HEK293T (cell line): ENCODE data around the gene NDUFV2.

Source experiments
- ARNT ChIP-seq: fragments of 450-650 bp; IDR thresholded peaks from 2 replicates; pipeline ENCODE4 v1.6.1; 2017; ENCODE audit warnings: mild to moderate bottlenecking
- BHLHE40 ChIP-seq: fragments of 450-650 bp; IDR thresholded peaks from 2 replicates; pipeline ENCODE4 v1.6.1; 2016; ENCODE audit warnings: mild to moderate bottlenecking, moderate library complexity, borderline replicate concordance
- ELF4 ChIP-seq: fragments of 450-650 bp; IDR thresholded peaks from 2 replicates; pipeline ENCODE4 v1.6.1; 2017; ENCODE audit warnings: antibody characterized with exemption
- FOXK2 ChIP-seq: fragments of 450-650 bp; IDR thresholded peaks from 2 replicates; pipeline ENCODE4 v1.6.1; 2016; ENCODE audit warnings: mild to moderate bottlenecking
- FOXM1 ChIP-seq: fragments of 450-650 bp; IDR thresholded peaks from 2 replicates; pipeline ENCODE4 v1.6.1; 2017; ENCODE audit warnings: mild to moderate bottlenecking, borderline replicate concordance
- HDGF ChIP-seq: fragments of 450-650 bp; IDR thresholded peaks from 2 replicates; pipeline ENCODE4 v1.6.1; 2017; ENCODE audit warnings: antibody characterized with exemption, borderline replicate concordance
- LEF1 ChIP-seq: fragments of 450-650 bp; IDR thresholded peaks from 2 replicates; pipeline ENCODE4 v1.6.1; 2017; ENCODE audit warnings: mild to moderate bottlenecking, borderline replicate concordance
- NFRKB ChIP-seq: fragments of 450-650 bp; IDR thresholded peaks from 2 replicates; pipeline ENCODE4 v1.6.1; 2016; ENCODE audit warnings: mild to moderate bottlenecking, moderate library complexity
- SP1 ChIP-seq: fragments of 450-650 bp; IDR thresholded peaks from 2 replicates; pipeline ENCODE4 v1.6.1; 2017
- TARDBP ChIP-seq: fragments of 450-650 bp; IDR thresholded peaks from 2 replicates; pipeline ENCODE4 v1.6.1; 2016
- ZNF384 ChIP-seq: fragments of 450-650 bp; IDR thresholded peaks from 2 replicates; pipeline ENCODE4 v1.6.1; 2016

DNA sequence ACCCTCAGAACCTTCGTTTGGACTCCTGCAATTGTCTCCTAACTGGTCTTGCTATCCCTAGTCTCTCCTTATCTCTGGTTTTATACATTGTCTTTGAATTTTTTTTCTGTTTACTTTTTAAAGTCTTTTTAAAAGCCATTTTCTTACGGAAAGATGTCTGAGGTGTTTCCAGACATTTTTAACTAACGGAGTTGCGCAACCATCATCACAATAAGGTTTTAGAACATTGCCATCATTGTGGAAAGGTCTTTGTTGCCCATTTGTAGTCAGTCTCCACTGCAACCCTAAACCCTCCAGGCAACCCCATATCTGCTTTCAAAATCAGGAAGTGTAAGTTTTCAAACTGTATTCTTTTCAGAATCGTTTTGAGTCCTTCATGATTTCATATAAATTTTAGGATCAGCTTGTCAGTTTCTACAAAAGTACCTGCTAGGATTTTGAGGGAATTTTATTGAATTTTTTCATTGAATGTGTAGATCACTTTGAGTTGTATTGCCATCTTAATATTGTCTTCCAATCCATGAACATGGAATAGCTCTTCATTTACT, 80.4 kb downstream of the NDUFV2 start:
- TF ChIP-seq FOXM1 (no peak), FOXK2 (no peak), NFRKB (no peak), SP1 (no peak), ARNT (no peak), ELF4 (no peak), BHLHE40 (no peak), HDGF (no peak), TARDBP (no peak), ZNF384 (no peak), LEF1 (no peak)
